ENCODE measurements around the gene RIPPLY2.

- TF ChIP-seq CTCF (IDR thresholded peaks at IDR 0.05) (no peak), POLR2A (IDR thresholded peaks at IDR 0.05) (no peak), POLR2AphosphoS5 (IDR thresholded peaks at IDR 0.05) (no peak)
Observed at GRCh38 chr6:83870649-83871048, 17.5 kb downstream of the RIPPLY2 start.
